GM06990 (cell line): ENCODE measurements around the gene MFAP1.

Experiments
- DNase-seq: peaks from one replicate; pipeline ENCODE4 v3.0.0-alpha.2; 2011; ENCODE audit not compliant: insufficient read length; ENCODE audit errors: extremely low read depth
- H3K27me3 ChIP-seq: replicated peaks from 2 replicates; pipeline ENCODE4 v1.6.0; 2011; ENCODE audit warnings: low read length; ENCODE audit not compliant: control insufficient read depth, insufficient read depth
- H3K36me3 ChIP-seq: 2 replicates; pipeline ENCODE4 v1.5.1; 2011; ENCODE audit warnings: low read length; ENCODE audit not compliant: control insufficient read depth, insufficient read depth
- H3K4me3 ChIP-seq: replicated peaks from 2 replicates; pipeline ENCODE4 v1.5.1; 2011; ENCODE audit warnings: low read depth, mild to moderate bottlenecking, control low read depth, low read length
- TF ChIP-seq, protein P1 (sequence below): IDR thresholded peaks from 2 replicates; pipeline ENCODE4 v1.5.1; 2011; ENCODE audit warnings: low read length, control low read depth, mild to moderate bottlenecking, inconsistent platforms; ENCODE audit not compliant: insufficient read depth, poor library complexity, severe bottlenecking

Gene MFAP1

GRCh38 chr15:43775411-43775965 is 49.0 kb downstream of the MFAP1 start:
- no peak for DNase-seq
- no peaks in the 10 kb centered on the region for H3K27me3 ChIP-seq
- TF ChIP-seq, protein P1, sequence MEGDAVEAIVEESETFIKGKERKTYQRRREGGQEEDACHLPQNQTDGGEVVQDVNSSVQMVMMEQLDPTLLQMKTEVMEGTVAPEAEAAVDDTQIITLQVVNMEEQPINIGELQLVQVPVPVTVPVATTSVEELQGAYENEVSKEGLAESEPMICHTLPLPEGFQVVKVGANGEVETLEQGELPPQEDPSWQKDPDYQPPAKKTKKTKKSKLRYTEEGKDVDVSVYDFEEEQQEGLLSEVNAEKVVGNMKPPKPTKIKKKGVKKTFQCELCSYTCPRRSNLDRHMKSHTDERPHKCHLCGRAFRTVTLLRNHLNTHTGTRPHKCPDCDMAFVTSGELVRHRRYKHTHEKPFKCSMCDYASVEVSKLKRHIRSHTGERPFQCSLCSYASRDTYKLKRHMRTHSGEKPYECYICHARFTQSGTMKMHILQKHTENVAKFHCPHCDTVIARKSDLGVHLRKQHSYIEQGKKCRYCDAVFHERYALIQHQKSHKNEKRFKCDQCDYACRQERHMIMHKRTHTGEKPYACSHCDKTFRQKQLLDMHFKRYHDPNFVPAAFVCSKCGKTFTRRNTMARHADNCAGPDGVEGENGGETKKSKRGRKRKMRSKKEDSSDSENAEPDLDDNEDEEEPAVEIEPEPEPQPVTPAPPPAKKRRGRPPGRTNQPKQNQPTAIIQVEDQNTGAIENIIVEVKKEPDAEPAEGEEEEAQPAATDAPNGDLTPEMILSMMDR = peak; percentile 36
- peaks cover 6% of the 10 kb centered on the region for H3K36me3 ChIP-seq
- peak overlapping the region; percentile 71 for H3K4me3 ChIP-seq

- DNase-seq = no peak
- peaks cover 12% of the 10 kb centered on the region for H3K36me3 ChIP-seq
- H3K4me3 ChIP-seq = no peak overlapping the region
- H3K27me3 ChIP-seq = no peaks in the 10 kb centered on the region
- TF ChIP-seq, protein P1 = no peak
Observed at GRCh38 chr15:43774062-43774461, 50.4 kb downstream of the MFAP1 start.

- Histone ChIP-seq H3K36me3 (peaks cover 13% of the 10 kb centered on the region), H3K27me3 (no peaks in the 10 kb centered on the region), H3K4me3 (no peak overlapping the region)
- TF ChIP-seq, protein P1 = no peak
- DNase-seq = no peak
Observed at GRCh38 chr15:43772624-43773023, 51.9 kb downstream of the MFAP1 start.

DNA sequence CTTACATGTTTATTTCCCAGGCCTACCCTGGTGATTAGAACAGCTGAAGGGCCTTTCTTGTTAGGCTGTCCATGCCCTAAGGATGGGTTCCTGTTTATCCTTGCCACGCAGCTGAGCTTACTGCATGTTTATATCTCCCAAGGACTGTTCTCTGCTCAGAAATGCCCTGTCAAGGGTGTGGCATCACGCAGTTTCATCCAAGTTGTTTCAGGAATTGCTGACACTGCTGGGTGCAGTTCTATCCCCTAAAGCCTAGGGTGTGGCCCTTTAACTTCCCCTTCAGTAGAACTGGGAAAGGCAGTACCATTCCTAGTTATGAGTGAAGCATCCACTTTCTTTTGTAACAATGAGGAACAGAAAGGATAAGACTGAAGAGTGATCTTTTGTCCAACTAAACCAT is 52.7 kb downstream of the MFAP1 start:
- H3K4me3 ChIP-seq = no peak overlapping the region
- DNase-seq = no peak
- TF ChIP-seq, protein P1 = no peak
- peaks cover 13% of the 10 kb centered on the region for H3K36me3 ChIP-seq
- no peaks in the 10 kb centered on the region for H3K27me3 ChIP-seq

- Histone ChIP-seq H3K4me3 (no peak overlapping the region), H3K36me3 (peaks cover 17% of the 10 kb centered on the region), H3K27me3 (no peaks in the 10 kb centered on the region)
- TF ChIP-seq, protein P1 = peak; percentile 91
- no peak for DNase-seq
Observed at GRCh38 chr15:43769584-43770228, 54.8 kb downstream of the MFAP1 start.
